NOMO-1 treated with dmso at 0.1 percent for 144 hours (cell line): ENCODE measurements around the gene EPHB6.

ENCODE experiments used
- DNase-seq: peaks from one replicate; lab custom pipeline; 2025; ENCODE audit not compliant: unreplicated experiment; lab: John Stamatoyannopoulos, UW

EPHB6 gene

DNA sequence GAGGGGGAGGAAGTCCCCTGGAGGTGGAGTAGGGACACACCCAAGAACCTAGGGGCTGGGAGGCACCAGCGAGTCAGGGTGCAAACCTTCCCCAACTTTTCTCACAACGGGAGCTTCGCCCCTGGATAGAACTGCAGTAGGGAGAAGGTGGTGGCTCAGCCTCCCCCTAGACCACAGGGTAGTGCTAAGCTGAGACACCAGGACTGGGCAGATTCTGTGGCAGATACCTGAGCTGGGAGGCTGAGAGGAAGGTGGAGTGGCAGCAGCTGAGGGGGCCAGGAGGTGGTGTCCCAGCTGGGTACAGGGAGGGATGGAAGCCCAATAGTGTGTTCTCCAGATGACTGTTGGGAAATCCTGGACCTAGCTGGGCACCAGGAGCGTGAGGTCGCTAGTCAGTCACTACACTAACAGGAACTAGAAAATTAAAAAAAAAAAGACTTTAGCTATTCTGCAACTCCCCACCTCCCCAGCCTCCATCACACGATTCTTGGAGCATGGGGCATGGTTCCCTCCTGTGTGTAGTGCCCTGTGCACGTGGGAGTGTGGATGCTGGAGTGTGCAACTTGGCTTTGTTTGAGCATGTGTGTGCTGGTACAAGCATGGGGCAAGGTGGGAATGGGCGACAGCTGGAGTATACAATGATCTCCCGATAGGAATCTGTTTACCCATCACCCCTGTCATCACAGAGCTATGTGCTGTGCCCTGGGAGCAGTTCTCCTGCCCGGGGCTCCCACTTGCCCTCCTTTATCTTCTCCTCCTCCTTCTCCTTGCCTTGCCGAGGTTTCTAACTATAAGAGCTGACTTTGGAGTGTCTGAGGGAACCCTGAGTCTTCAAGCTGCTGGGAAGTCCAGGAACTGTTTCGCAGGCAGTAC lies 39.5 kb downstream of the EPHB6 start:
- DNase-seq, result no peak

DNA sequence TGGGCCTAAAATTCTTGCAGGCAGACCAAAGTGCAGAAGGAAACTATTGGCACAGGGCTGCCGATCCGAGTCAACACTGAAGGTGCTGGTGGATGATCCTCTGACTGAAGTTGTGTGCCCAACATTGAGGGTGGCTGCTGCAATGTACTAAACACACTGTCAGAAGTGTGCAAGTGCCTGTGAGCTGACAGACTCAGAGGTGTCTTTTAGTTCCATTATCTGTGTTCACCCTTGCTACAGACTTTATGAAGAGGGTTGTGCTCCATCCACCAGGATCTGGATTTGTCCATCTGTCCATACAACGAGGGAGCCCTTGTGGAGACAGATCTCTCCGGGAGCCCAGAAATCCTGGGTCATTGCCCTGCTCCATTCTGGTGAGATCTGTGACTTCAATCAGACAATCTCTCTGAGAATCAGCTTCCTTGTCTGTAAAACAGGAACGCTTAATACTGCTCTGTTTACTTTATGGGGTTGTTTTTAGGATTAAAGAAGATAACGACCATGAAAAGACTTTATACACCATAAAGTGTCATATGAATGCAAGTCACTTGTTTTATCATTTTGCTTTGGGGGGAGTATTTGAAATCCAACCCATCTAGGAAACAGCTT lies 40.2 kb downstream of the EPHB6 start:
- DNase-seq, result no peak

DNA sequence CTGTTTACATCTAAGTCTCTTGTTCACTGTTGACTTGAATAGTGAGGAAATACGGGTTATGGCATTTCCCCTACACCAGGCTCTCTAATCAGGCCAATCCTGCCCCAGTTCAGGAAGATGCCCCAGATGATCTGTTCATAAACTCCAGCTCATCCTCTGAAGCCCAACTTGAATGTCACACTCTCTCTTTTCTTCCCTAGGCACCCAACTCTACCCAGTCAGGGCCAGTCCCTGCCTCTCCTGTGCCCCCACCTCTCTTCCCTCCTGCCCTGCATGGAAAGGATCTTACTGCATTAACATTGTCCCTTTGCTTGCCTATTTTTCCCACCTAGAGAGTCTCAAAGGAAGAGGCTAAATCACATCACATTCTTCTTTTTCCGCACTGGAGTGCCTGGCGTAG lies 41.3 kb downstream of the EPHB6 start:
- DNase-seq, result no peak

DNA sequence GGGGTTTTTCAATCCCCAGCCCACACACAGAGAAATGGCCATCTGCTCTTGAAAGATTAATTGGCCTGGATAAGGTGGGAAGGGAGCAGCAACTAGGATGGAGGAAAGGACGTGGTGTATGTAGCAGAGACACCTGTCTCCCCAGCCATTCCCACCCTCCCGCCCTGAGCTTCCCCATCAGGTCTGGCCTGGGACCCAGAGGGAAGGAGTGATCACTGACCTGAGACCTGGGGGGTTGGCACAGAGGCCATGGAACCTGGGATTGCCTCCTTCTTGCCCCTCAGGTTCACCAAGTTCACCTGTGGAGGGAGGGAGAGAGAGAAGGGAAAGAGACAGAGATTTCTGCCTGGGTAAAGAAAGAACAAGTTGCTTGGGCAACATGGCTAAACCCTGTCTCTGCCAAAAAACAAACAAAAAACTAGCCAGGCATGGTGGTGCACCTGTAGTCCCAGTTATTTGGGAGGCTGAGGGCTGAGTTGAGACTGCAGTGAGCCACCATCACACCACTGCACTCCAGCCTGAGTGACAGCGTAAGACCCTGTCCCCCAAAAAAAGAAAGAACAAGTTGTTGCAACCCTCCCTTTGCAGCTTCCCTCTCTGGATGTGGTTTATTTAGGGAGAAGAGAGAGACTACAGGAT lies 42.0 kb downstream of the EPHB6 start:
- no peak for DNase-seq

DNA sequence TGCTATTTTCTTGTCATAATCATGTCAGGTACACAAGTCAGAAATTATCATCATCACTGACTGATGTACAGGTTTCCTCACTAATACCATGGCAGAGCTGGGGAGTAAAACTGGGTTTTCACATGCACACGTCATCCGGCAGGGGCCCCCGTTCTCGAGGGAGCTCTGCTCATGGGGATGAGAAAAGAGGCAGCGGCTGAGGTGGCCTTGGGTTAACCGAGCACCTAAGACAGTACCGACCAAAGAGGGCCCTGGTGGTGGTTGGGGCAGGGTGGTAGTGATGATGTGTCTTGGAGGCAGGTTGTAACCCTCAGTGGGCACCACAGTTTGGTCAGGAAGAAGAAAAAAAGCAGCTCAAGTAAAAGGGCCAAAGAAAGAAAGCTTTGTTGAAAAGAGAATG lies 42.8 kb downstream of the EPHB6 start:
- DNase-seq, result no peak

DNA sequence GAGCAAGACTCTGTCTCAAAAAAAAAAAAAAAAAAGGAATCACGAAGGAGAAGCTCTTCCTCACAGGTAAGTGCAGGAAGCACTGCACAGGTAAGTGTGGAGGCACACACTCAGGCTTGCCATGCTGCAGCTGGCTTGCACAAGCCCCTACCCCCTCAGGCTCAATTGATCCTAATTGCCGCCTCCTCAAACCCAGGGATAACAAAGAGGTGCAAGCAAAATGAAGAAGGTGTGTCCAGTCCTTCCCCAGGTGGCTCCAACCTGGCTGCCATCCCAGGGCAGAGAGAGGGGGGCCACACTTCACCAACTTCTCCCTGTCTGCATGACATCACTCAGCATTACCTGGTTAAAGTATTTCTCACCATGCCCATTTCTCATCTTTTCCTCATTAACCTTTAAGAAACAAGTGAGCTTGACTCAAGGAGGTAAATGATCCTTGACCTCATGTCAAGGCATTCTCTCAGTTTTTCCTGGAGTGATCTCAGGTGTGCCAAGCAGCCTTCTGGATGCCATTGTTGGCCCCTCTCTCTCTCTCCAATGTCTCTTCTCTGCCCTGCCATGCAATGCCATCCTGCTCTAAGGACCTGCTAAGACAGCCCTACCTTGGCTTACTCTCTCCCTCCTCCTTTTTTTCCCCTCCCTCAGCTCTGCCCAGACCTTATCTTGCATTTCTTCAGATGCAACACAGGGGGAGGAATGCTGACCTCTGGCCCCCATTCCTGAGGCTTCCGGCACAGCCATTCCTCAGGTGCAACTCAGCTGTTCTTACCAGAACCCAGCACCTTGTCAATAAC lies 43.7 kb downstream of the EPHB6 start:
- no peak for DNase-seq

DNA sequence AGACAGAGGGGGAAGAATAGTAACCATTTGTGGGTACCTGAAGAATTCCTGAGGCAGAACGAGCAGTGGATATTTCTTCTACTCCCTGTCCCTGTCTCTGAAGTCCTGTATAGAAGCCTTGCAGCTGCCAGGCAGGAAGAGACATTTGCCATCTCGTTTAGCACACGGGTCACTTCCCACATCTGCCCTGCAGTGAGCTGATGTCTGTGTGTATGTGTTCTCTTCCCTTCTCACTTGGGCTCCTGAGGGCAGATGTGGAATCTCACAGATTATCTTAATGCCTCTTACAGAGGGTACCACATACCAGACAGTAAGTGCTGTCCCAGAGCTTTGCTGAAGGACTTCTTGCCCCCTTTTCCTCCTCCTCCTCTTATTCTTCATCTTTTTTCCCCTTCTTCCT lies 44.8 kb downstream of the EPHB6 start:
- DNase-seq, result no peak

DNA sequence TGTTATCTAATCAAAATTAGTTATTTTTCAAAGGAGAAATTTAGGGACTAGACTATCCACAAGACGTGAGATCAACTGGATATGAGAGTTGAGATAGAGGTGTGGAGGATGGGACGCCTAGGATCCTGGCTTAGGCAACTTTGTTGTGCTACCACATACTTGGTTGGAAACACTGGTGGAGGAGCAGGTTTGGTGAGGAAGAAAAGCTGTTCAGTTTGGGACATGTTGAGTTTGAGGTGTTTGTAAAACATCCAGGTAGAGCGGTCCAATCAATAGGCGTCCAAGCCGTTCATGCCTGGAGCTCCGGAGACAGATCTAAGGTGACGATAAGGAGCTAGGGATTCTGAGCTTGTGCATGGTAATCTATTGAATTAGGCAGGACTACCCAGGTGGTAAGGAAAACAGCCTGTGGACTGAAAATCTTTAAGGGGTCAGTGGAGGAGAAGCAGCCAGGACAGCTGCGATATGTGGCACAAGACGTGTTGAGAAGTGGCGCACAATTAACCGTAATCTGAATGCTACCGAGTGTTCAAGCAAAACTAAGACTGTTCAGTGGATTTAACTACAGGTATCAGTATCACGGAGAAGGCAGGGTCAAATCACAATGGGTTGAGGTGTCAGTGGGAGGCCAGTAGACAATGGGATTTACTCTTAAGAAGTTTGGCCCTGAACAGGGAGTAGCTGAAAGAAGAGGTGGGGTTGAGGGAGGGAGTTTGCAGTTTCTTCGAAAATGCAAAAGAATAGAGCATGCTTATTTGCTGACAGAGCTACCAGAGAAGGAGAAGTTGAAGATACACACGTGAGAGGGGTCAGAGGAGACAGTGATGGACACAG lies 46.8 kb downstream of the EPHB6 start:
- DNase-seq, result no peak

DNA sequence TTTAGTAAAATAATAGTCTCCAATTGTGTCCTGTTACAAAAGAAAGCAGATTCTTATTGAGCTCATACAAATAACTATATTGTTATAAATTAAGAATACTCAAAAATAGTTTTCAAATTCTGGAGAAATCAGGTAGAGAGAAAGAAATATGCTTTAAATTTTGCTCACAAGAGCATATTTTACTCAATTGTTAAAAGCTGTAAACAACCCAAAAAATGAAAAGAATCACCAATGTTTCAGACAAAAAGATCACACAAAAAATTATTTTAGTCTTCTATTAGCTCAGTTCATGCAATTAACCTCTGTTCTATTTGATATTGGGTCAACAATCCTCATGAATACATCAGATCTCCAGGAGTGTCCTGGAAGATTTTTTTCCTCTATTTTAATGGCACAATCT lies 49.3 kb downstream of the EPHB6 start:
- DNase-seq, result no peak

DNA sequence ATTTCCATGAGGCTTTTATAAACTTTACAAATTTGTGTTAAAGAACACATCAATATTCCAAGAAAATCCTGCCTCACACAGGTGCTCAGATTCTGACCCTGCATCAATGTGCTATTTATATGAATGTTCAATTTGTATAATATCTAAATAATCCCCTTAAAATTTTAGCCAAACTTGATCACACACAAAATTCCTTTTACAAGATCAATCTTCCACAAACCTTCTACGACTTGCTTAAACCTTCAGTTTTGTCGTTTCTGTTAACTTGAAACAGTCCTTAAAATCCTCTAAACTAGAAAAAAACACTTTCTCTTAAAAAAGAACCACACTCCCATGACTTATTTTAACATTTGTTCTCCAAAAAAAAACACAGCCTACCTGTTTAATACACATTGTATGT lies 50.9 kb downstream of the EPHB6 start:
- no peak for DNase-seq

DNA sequence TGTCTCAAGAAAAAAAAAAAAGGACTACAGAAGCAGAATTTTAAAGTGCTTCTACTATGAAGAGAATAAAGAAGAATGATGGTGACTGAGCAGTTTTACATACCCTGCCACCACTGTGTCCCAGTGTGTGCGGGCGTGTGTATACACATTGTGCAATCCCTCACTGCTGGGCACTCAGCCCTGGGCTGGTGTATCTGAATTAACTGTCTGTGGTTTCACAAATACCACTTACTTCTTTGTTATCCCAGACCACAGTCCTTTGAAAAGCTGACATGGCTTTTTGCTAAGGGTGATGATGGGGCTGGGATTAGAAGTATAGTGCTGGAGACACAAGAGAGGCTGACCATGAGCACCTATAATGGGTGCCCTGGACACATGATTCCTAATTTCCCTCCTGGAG lies 51.8 kb downstream of the EPHB6 start:
- no peak for DNase-seq

DNA sequence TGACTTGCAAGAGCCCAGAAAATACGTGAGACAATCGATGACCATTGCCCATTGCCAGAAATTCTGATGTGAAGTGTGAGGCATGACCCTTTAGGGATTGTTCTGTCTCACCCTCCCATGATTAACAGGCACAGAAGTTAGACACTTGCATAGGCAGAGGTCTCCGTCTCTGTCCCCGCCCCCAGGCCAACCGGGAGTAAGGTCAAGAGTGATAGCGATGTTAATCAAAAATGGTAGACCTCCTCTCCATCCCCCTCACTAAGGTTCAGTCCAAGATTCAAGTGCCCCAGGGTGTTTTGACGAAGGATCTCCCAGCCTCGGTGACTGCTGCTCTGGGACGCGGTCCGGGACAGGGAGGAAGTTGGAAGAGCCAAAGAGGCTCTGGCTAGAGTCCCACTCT lies 53.4 kb downstream of the EPHB6 start:
- no peak for DNase-seq

DNA sequence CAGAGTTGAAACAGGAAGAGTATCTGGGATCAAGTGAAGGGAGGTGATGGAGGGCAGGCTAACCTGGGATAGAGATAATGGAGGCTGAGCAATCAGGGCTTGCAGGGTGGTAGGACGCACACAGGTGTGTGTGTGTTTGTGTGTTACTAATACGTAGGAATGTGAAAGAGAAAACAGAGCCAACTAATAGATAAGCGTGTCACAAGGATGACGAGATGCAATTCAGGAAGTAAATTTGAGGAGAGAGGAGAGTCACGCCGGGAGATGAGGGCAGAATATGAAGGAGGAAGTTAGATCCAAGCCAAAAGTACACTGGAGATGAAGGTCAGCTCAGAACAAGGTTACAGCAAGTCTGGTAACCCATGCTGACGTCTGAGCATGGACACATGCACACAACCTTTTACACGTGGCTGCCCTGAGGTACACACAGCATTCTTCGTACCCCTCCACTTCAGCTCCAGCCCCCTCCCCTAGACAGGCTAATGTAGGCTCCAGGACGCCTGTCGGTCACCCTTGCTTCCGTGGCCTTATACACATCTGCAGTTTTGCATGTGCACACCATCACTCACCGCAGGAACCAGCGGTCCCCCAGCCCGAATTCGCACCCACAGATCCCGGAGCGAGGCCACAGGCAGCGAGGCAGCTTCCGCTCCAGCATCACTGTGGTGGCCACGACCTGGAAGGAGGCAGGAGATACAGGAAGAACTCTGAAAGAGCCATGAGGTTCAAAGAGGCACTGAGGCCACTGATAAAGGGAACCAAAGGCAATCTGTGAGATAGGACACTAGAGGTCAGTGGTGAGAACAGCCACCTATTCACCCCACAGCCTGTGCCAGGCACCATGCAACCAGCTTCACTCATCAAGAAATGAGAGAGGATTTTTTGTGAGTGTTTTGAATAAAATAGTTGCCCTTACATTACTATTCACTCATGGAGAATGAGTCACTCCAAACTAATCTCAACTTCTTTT lies 54.3 kb downstream of the EPHB6 start:
- no peak for DNase-seq

DNA sequence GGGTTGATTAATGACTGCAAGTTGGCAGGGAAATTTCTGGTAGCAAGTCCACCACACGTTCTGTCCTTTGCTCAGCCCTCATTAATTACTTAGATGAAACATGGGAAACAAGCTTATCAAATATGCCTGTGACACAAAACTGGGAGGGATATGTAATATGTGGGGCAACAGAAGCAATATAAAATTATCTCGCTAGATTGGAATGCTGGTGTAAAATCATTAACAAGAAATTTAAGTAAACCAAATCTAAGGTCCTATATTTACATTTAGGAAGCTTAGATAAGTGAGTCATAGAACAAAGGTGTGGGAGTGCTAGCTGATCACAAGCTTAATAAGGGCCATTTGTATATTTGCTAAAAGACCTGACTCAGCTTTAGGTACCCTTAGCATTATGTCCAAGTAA lies 55.2 kb downstream of the EPHB6 start:
- DNase-seq, result no peak

DNA sequence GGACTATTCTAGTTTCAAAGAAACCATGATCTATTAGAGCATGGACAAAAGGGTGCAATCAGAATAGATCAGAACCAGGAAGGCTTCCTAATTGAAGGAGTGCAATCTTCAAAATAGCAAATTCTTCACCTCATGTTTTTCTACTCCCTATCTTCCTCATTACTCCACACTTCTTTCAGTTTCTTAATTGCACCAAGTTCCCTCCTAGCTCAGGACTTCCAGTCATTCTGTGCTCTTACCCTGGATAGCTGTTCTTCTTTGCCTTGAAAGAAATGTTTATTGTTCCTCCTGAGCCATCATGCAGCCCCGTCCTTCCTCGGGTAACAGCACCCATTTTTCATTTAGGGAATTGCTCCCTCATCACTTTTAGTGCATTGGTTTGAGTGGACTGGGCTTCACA lies 55.6 kb downstream of the EPHB6 start:
- no peak for DNase-seq

DNA sequence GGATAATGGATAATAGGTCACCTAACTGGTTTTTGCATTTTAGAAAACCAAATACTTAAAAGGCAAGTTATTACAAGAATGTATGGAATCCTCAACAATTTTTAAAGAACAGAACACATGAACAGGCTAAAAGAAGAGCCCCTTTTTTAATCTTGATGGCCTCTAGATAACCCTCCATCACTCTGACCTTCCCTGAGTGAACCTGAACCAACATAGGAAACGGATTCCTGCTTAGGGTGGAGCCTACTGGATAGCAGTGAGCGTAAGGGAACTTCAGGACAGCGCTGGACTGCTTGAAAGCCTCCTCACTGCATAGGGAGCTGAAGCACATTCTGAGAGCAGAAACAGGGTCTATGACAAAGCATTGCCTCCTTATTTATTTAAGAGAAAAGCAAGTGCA lies 58.2 kb downstream of the EPHB6 start:
- DNase-seq, result no peak

DNA sequence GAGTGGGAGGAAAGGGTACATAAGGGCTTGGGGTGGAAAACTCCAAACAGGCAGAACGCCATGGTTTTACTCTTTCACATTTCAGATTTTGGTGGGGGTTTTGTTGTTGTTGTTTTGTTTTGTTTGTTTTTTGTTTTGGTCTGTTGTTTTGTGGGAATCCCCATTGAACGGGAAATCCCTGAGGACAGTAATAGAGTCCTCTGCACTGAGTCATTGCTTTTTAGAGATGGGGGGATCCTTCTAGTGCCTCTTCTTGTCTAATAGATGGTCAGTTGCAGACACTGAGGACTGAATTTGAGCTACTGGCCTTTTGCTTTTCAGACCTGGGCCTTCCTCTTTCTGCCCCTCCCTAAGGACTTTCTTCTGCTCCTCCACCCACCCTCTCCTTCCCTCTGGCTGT lies 58.7 kb downstream of the EPHB6 start:
- no peak for DNase-seq

DNA sequence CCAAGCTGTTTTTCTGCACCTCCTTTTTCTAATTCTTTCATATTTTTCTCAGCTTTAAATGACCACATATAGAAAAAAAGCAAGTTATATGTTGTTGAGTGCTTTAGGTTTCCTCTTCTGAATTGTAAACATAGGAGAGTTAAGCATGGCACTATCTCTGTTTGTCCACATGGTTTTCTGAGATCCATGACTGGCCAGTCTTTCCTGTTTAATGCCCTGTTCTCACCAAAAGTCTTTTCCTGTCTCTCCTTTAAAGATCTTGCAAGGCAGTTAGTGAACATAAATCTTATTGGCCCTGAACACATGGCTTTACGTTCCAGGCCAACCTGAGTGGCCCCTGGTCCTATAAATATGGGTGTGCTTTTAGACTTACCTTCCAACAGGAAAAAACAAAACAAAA lies 59.2 kb downstream of the EPHB6 start:
- DNase-seq, result no peak

DNA sequence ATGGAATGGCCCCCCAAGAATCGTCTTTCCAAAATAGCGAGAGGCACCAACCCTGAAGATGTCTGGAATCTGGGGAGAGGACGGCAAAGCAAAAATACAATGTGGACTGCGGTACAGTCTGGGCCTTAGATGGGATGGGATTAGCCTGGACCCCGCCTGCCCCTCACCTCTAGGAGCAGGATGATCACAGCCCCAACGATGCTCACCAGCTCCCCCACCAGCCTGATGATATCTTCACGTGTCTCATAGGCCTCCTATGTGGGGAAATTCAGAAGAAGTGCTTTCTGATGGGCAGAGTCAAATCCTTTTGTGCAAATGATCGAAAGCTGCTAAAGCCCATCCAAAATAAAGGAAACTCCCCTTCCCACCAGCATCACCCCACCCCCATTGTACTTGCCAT lies 60.4 kb downstream of the EPHB6 start:
- DNase-seq, result no peak

DNA sequence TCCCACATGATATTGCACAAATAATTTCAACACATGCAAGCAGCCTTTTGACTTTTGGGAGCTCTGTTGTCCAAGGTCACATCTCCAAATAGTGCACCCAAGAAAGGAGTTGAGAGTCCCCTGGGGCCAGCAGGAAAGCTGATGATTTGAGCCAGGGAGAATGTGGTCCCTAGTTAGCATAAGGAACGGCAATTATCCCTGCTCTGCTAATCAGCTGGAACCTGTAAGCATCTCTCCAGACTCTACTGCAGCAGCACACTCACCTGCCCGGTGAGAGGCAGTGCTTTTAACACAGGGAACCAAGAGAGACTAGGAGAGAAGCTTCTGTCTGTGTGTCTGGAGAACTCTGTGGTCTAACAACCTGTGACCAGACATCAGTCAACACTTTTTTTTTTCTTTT lies 61.6 kb downstream of the EPHB6 start:
- no peak for DNase-seq
